HCT116 (cell line): ENCODE data around the gene RTL10. TPM values are rescaled to one million over a fixed set of nuclear protein-coding genes. Genes with fewer than 3 reads are reported as not detected.

Source experiments
- ATAC-seq: fragments of 200-7000 bp; cut with Tn5 transposase; 2 replicates; pipeline ENCODE4 v1.9.1; 2020; ENCODE audit warnings: mild to moderate bottlenecking, moderate library complexity
- BruUV-seq: library from RNA; stranded (reverse); fragments of 400-500 nt; replicated peaks from 2 replicates; lab custom pipeline; 2021; lab: Mats Ljungman, UMichigan
- CTCF ChIA-PET: fragments of 300-600 bp; sonication (Branson Sonifier 250); formaldehyde crosslinking; loops from one replicate; lab custom pipeline; 2021; ENCODE audit warnings: antibody characterized with exemption; lab: Charles Lee
- POLR2A ChIA-PET: fragments of 300-600, 350-600 bp; sonication (Branson Sonifier 250); formaldehyde crosslinking; loops from one replicate; lab custom pipeline; 2021; ENCODE audit warnings: antibody characterized with exemption; lab: Charles Lee
- RAD21 ChIA-PET, 2 experiments: fragments of 300-600 bp; sonication (Branson Sonifier 250); formaldehyde crosslinking; loops; one replicate each; lab custom pipeline; 2023; ENCODE audit warnings: low total read pairs in 2 of 2; ENCODE audit not compliant: uncharacterized antibody in 2 of 2, unreplicated experiment in 2 of 2, low non-redundant PET in 1 of 2; lab: Charles Lee
- DNase-seq: peaks from one replicate; pipeline ENCODE4 v3.0.0-alpha.2; 2010; ENCODE audit warnings: low read depth, low spot score
- H2AFZ ChIP-seq: fragments of 200-600 bp; shearing (Covaris generic), sonication (generic); 2 replicates; pipeline ENCODE4 v1.6.1; 2017; ENCODE audit warnings: low read depth, mixed run types, mixed read lengths, antibody characterized with exemption, low read length; ENCODE audit not compliant: poor library complexity, severe bottlenecking
- H3K27ac ChIP-seq: 2 replicates; pipeline ENCODE4 v1.5.1; 2012; ENCODE audit warnings: low read depth, low read length
- H3K27me3 ChIP-seq: fragments of 200-600 bp; sonication (generic); 2 replicates; pipeline ENCODE4 v1.6.1; 2016; ENCODE audit warnings: mixed run types, low read length, mixed read lengths; ENCODE audit not compliant: insufficient read depth
- H3K36me3 ChIP-seq, 2 experiments: fragments of 200-500 bp in 1 of 2; fragments of 200-600 bp in 1 of 2; sonication (Bioruptor generic) in 1 of 2; sonication (generic) in 1 of 2; 2 replicates each; pipeline versions ENCODE4 v1.5.1 to v1.6.1; 2014 to 2016; ENCODE audit warnings: low read length in 2 of 2, inconsistent platforms in 1 of 2, mixed read lengths in 1 of 2, mixed run types in 1 of 2; ENCODE audit not compliant: insufficient read depth in 2 of 2, control insufficient read depth in 1 of 2
- H3K4me1 ChIP-seq, 2 experiments: fragments of 200-600 bp in 1 of 2; sonication (generic) in 1 of 2; 2 replicates each; pipeline versions ENCODE4 v1.5.1 to v1.6.1; 2012 to 2017; ENCODE audit warnings: low read length in 2 of 2, inconsistent platforms in 1 of 2, mild to moderate bottlenecking in 1 of 2, mixed read lengths in 1 of 2, mixed run types in 1 of 2, moderate library complexity in 1 of 2; ENCODE audit not compliant: insufficient read depth in 2 of 2, control insufficient read depth in 1 of 2
- H3K4me2 ChIP-seq: fragments of 200-600 bp; sonication (generic); 2 replicates; pipeline ENCODE4 v1.6.1; 2017; ENCODE audit warnings: mixed run types, low read length, mixed read lengths
- H3K4me3 ChIP-seq, 2 experiments: fragments of 200-600 bp in 1 of 2; sonication (generic) in 1 of 2; replicated peaks in 1 of 2; 2 replicates each; pipeline ENCODE4 v1.5.1; 2011 to 2016; ENCODE audit warnings: low read length in 2 of 2, control low read depth in 1 of 2, low read depth in 1 of 2, mild to moderate bottlenecking in 1 of 2, mixed read lengths in 1 of 2, mixed run types in 1 of 2
- H3K79me2 ChIP-seq: fragments of 200-600 bp; sonication (generic); 2 replicates; pipeline ENCODE4 v1.6.1; 2017; ENCODE audit warnings: mild to moderate bottlenecking, mixed run types, low read length, moderate library complexity, mixed read lengths; ENCODE audit not compliant: insufficient read depth
- H3K9ac ChIP-seq: fragments of 200-600 bp; sonication (generic); 2 replicates; pipeline ENCODE4 v1.6.1; 2016; ENCODE audit warnings: low read length, mixed read lengths
- H3K9me2 ChIP-seq: fragments of 200-600 bp; sonication (generic), shearing (Covaris generic); 2 replicates; pipeline ENCODE4 v1.6.1; 2017; ENCODE audit warnings: mixed run types, mild to moderate bottlenecking, moderate library complexity; ENCODE audit not compliant: insufficient read depth
- H3K9me3 ChIP-seq, 2 experiments: fragments of 200-500 bp in 1 of 2; fragments of 200-600 bp in 1 of 2; sonication (Bioruptor generic) in 1 of 2; sonication (generic) in 1 of 2; 2 replicates each; pipeline ENCODE4 v1.6.1; 2014 to 2017; ENCODE audit warnings: low read length in 2 of 2, mixed read lengths in 2 of 2, inconsistent platforms in 1 of 2, low read depth in 1 of 2, mild to moderate bottlenecking in 1 of 2, mixed run types in 1 of 2, moderate library complexity in 1 of 2; ENCODE audit not compliant: control insufficient read depth in 1 of 2, insufficient read depth in 1 of 2
- H4K20me1 ChIP-seq: fragments of 200-600 bp; sonication (generic), shearing (Covaris generic); 2 replicates; pipeline ENCODE4 v1.6.1; 2017; ENCODE audit warnings: mixed run types, mild to moderate bottlenecking, moderate library complexity; ENCODE audit not compliant: insufficient read depth
- CBX3 ChIP-seq: IDR thresholded peaks from 2 replicates; pipeline ENCODE4 v1.6.1; 2012; ENCODE audit warnings: low read depth
- CEBPB ChIP-seq: IDR thresholded peaks from 2 replicates; pipeline ENCODE4 v1.6.1; 2012; ENCODE audit warnings: low read depth
- CTCF ChIP-seq, 3 experiments: fragments of 200-600 bp in 1 of 3; sonication (generic) in 1 of 3; IDR thresholded peaks in 2 of 3; conservative IDR thresholded peaks in 1 of 3; 2 replicates each; pipeline ENCODE4 v1.5.1; 2012 to 2017; ENCODE audit warnings: low read depth in 2 of 3, low read length in 2 of 3, antibody characterized with exemption in 1 of 3, borderline replicate concordance in 1 of 3, control low read depth in 1 of 3, mild to moderate bottlenecking in 1 of 3, mixed read lengths in 1 of 3, mixed run types in 1 of 3, moderate library complexity in 1 of 3; ENCODE audit not compliant: insufficient read depth in 1 of 3
- EGR1 ChIP-seq: IDR thresholded peaks from 2 replicates; pipeline ENCODE4 v1.6.1; 2012; ENCODE audit warnings: low read depth
- EZH2 ChIP-seq: fragments of 200-600 bp; sonication (generic); IDR thresholded peaks from 2 replicates; pipeline ENCODE4 v1.6.1; 2017; ENCODE audit warnings: antibody characterized with exemption, mixed run types
- EZH2phosphoT487 ChIP-seq: fragments of 200-600 bp; IDR thresholded peaks from 2 replicates; pipeline ENCODE4 v1.6.1; 2018; ENCODE audit warnings: antibody characterized with exemption, borderline replicate concordance
- JUND ChIP-seq: IDR thresholded peaks from 2 replicates; pipeline ENCODE4 v1.6.1; 2012
- POLR2AphosphoS5 ChIP-seq: IDR thresholded peaks from 2 replicates; pipeline ENCODE4 v1.6.1; 2011; ENCODE audit warnings: mild to moderate bottlenecking, low read depth, low read length, moderate library complexity
- RAD21 ChIP-seq: IDR thresholded peaks from 2 replicates; pipeline ENCODE4 v1.6.1; 2012; ENCODE audit warnings: low read depth, mild to moderate bottlenecking
- SIN3A ChIP-seq: IDR thresholded peaks from 2 replicates; pipeline ENCODE4 v1.6.1; 2012; ENCODE audit warnings: low read depth
- SRF ChIP-seq: IDR thresholded peaks from 2 replicates; pipeline ENCODE4 v1.6.1; 2012; ENCODE audit warnings: low read depth
- ZBTB33 ChIP-seq: IDR thresholded peaks from 2 replicates; pipeline ENCODE4 v1.6.1; 2011; ENCODE audit warnings: mild to moderate bottlenecking, low read length, moderate library complexity; ENCODE audit not compliant: insufficient replicate concordance; ENCODE audit errors: extremely low read depth
- ZFX ChIP-seq: fragments of 450-650 bp; IDR thresholded peaks from 2 replicates; pipeline ENCODE4 v1.6.1; 2017
- ZNF274 ChIP-seq: fragments of 200-500 bp; sonication (Bioruptor generic); IDR thresholded peaks from 2 replicates; pipeline ENCODE4 v1.6.1; 2014; ENCODE audit warnings: mild to moderate bottlenecking, low read depth, low read length, inconsistent platforms
- intact Hi-C: fragments of 100-400 bp; cut with micrococcal nuclease; formaldehyde crosslinking; loops from 2 replicates; pipeline ENCODE4 v1.10.0; 2022
- total RNA-seq: library from RNA; stranded (reverse); gene quantifications from one replicate; pipeline ENCODE4 v1.2.1, GENCODE V29; 2021; ENCODE audit not compliant: unreplicated experiment

Gene RTL10
- total RNA-seq, 1 experiment from 2014 or later, result 24.6 TPM

GRCh38 chr22:19841641-19842392, 12.9 kb downstream of the RTL10 start:
- BruUV-seq, result no TSS peak
- intact Hi-C loops, result no loop called here
- Histone ChIP-seq H4K20me1 (no peaks in the 10 kb centered on the region), H3K4me3 (no peak overlapping the region), H3K4me2 (no peak overlapping the region), H3K36me3 (0 out of 4 replicates have a peak, but pooled peaks cover 0 to under 1% of the 10 kb centered on the region in 2 experiments), H3K9ac (no peak overlapping the region)
- POLR2A ChIA-PET, result no interaction called here
- no peak for TF ChIP-seq ZFX
- TF ChIP-seq POLR2AphosphoS5, result no peak
- no peak for TF ChIP-seq ZBTB33
- TF ChIP-seq CBX3, result no peak
- no peak for TF ChIP-seq EZH2
- TF ChIP-seq SRF, result no peak
- TF ChIP-seq SIN3A, result no peak
- TF ChIP-seq ZNF274, result no peak
- no peak for TF ChIP-seq CEBPB
- TF ChIP-seq EZH2phosphoT487, result no peak
- peak in 1 of 3 experiments; percentile 20; a peak in 1 of 6 replicates for TF ChIP-seq CTCF (IDR thresholded peaks at IDR 0.05 in 2 of 3, conservative IDR thresholded peaks at IDR 0.05 in 1 of 3; ENCODE audit: borderline replicate concordance in 1 of 3, insufficient read depth in 1 of 3, low read depth in 2 of 3, low read length in 2 of 3)
- peak; percentile 19; the same call in 1 of the 2 replicates for TF ChIP-seq RAD21
- no peak for TF ChIP-seq EGR1
- no peak for TF ChIP-seq JUND
- TF ChIP-seq, all 23 proteins: peak for 2
- H3K27ac ChIP-seq, result no peak overlapping the region
- H3K79me2 ChIP-seq, result no peaks in the 10 kb centered on the region; the same call in 1 of the 2 replicates
- ATAC-seq (no peak), DNase-seq (no peak)
- H3K9me2 ChIP-seq, result no peaks in the 10 kb centered on the region
- RAD21 ChIA-PET, result no interaction called here
- no peak overlapping the region for H2AFZ ChIP-seq
- CTCF ChIA-PET, result interaction anchor here (1.2 kb wide), 1 partner anchor 85 kb away, joined by 3 read pairs; no protein-coding TSS in a partner anchor
- H3K27me3 ChIP-seq, result no peaks in the 10 kb centered on the region
- H3K9me3 ChIP-seq, result no peaks in the 10 kb centered on the region
- H3K4me1 ChIP-seq, result peaks cover 0 to 5% of the 10 kb centered on the region in 2 experiments; a peak in 1 of 4 replicates
